HEK293T (cell line): ENCODE data around the gene OTOA.

Experiments
- ARNT ChIP-seq: fragments of 450-650 bp; IDR thresholded peaks from 2 replicates; pipeline ENCODE4 v1.6.1; 2017; ENCODE audit warnings: mild to moderate bottlenecking
- BHLHE40 ChIP-seq: fragments of 450-650 bp; IDR thresholded peaks from 2 replicates; pipeline ENCODE4 v1.6.1; 2016; ENCODE audit warnings: mild to moderate bottlenecking, moderate library complexity, borderline replicate concordance
- CTBP1 ChIP-seq: fragments of 450-650 bp; IDR thresholded peaks from 2 replicates; pipeline ENCODE4 v1.6.1; 2016; ENCODE audit warnings: borderline replicate concordance
- ELF4 ChIP-seq: fragments of 450-650 bp; IDR thresholded peaks from 2 replicates; pipeline ENCODE4 v1.6.1; 2017; ENCODE audit warnings: antibody characterized with exemption
- FOXK2 ChIP-seq: fragments of 450-650 bp; IDR thresholded peaks from 2 replicates; pipeline ENCODE4 v1.6.1; 2016; ENCODE audit warnings: mild to moderate bottlenecking
- FOXM1 ChIP-seq: fragments of 450-650 bp; IDR thresholded peaks from 2 replicates; pipeline ENCODE4 v1.6.1; 2017; ENCODE audit warnings: mild to moderate bottlenecking, borderline replicate concordance
- HDGF ChIP-seq: fragments of 450-650 bp; IDR thresholded peaks from 2 replicates; pipeline ENCODE4 v1.6.1; 2017; ENCODE audit warnings: antibody characterized with exemption, borderline replicate concordance
- L3MBTL2 ChIP-seq: fragments of 450-650 bp; conservative IDR thresholded peaks from 2 replicates; pipeline ENCODE4 v1.6.1; 2016; ENCODE audit warnings: mild to moderate bottlenecking
- LEF1 ChIP-seq: fragments of 450-650 bp; IDR thresholded peaks from 2 replicates; pipeline ENCODE4 v1.6.1; 2017; ENCODE audit warnings: mild to moderate bottlenecking, borderline replicate concordance
- PKNOX1 ChIP-seq: fragments of 450-650 bp; IDR thresholded peaks from 2 replicates; pipeline ENCODE4 v1.6.1; 2016
- SP1 ChIP-seq: fragments of 450-650 bp; IDR thresholded peaks from 2 replicates; pipeline ENCODE4 v1.6.1; 2017
- SUZ12 ChIP-seq: fragments of 450-650 bp; IDR thresholded peaks from 2 replicates; pipeline ENCODE4 v1.6.1; 2016; ENCODE audit warnings: mild to moderate bottlenecking

- TF ChIP-seq SUZ12: no peak
- TF ChIP-seq L3MBTL2: no peak
- TF ChIP-seq ELF4: no peak
- no peak for TF ChIP-seq FOXM1
- TF ChIP-seq CTBP1: no peak
- TF ChIP-seq HDGF: no peak
- TF ChIP-seq SP1: no peak
- TF ChIP-seq PKNOX1: no peak
- TF ChIP-seq BHLHE40: no peak
- no peak for TF ChIP-seq LEF1
- TF ChIP-seq FOXK2: no peak
- no peak for TF ChIP-seq ARNT
Measured at GRCh38 chr16:21650521-21650920, 13.2 kb upstream of the OTOA start.
